Left lung (tissue), 10 donors: ENCODE results near the gene CREB5. TPM values are rescaled to one million over a fixed set of nuclear protein-coding genes. Genes with fewer than 3 reads are reported as not detected.

Experiments used
- ATAC-seq: fragments of 200-7000 bp; cut with Tn5 transposase; one replicate; pipeline ENCODE4 v1.9.1; 2020; ENCODE audit warnings: moderate library complexity
- DNase-seq, 4 donors: peaks; one replicate each; pipeline ENCODE4 v3.0.0-alpha.2; 2013 to 2020
- H3K27ac ChIP-seq, 2 donors: fragments of 200-600 bp; sonication (generic) in 1 of 2; one replicate each; pipeline versions ENCODE4 v1.5.0 to v1.8.0; 2020 to 2021
- H3K27me3 ChIP-seq, 2 donors: fragments of 200-600 bp; sonication (generic) in 1 of 2; one replicate each; pipeline versions ENCODE4 v1.5.0 to v1.8.0; 2020 to 2021
- H3K36me3 ChIP-seq, 2 donors: fragments of 200-600 bp; sonication (generic) in 1 of 2; one replicate each; pipeline versions ENCODE4 v1.5.0 to v1.8.0; 2020 to 2021
- H3K4me1 ChIP-seq, 2 donors: fragments of 200-600 bp; one replicate each; pipeline ENCODE4 v1.8.0; 2021
- H3K4me3 ChIP-seq, 2 donors: fragments of 200-600 bp; sonication (generic) in 1 of 2; one replicate each; pipeline versions ENCODE4 v1.5.0 to v1.8.0; 2020 to 2021; ENCODE audit warnings: mild to moderate bottlenecking in 1 of 2
- H3K9me3 ChIP-seq, 2 donors: fragments of 200-600 bp; sonication (generic) in 1 of 2; one replicate each; pipeline versions ENCODE4 v1.5.0 to v1.8.0; 2020 to 2021
- intact Hi-C, 2 donors: fragments of 100-400 bp; cut with DNase I; formaldehyde crosslinking; loops; one replicate each; pipeline versions ENCODE4 v1.11.2 to v1.14.2; 2022
- polyA plus RNA-seq, 6 donors: library from polyadenylated mRNA; unstranded; fragments of 120-200 nt; gene quantifications; one replicate each; pipeline ENCODE4 v1.2.1, GENCODE V29; 2013; ENCODE audit not compliant: insufficient read length in 6 of 6
- total RNA-seq, 2 donors: library from RNA; stranded (reverse); fragmentation: NEBNext Ultra II Directional; extraction: Animal tissue kit (Norgen Biotek cat#: 25700); gene quantifications; one replicate each; pipeline ENCODE4 v1.2.1, GENCODE V29; 2021
- TF ChIP-seq, protein P1 (sequence below), 2 donors: fragments of 200-600 bp; sonication (generic) in 1 of 2; IDR thresholded peaks; one replicate each; pipeline versions ENCODE4 v1.5.0 to v1.8.0; 2021; ENCODE audit warnings: antibody characterized with exemption in 2 of 2
- donor health status: DM: no; HTN: yes; CAD: no.
- donor health status: DM: no; HTN: no; CAD: no.

CREB5 gene
- total and polyA plus RNA-seq, 8 donors, result 6.6 to 19.9 (median 15.7) TPM

DNA sequence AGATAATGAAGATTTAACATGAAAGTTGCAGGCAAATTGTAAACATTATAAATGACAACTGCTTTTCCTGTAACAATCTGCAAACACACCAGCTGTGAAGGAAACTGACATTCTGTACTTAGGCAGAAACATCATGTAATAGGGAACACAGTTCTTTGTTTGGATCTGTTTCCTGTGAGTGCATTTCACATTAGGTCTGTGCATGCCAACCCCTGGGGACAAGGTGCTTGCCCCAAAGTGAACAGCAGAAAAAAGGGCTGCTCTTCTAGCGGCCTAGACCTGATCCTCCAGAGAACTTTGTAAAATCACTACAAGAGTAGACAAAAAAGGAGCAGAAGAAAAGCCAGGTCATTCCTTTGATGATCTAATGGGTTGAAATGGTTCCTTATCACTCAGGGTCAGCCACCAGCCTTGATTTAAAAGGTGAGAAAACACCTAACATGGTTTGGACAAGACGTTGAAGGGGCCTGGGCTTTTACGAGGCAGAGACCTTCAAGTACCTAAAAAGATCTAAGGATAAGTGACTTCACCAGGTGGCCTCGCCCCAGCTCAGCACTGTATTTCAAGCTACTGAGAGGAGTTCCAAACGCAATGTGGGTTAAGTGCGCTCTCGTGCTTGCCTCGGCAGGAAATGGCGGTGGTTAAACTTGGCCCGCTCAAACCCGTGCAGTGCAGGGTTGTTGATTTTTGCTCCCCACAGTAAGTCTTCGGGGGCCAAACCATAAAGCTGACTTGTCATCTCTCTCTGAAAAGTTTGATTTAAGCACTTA lies 249.7 kb downstream of the CREB5 start:
- H3K4me1 ChIP-seq, result no peaks in the 10 kb centered on the region
- no peak overlapping the region for H3K27ac ChIP-seq
- H3K27me3 ChIP-seq, result no peaks in the 10 kb centered on the region
- H3K4me3 ChIP-seq, result no peak overlapping the region
- H3K36me3 ChIP-seq, result no peaks in the 10 kb centered on the region
- TF ChIP-seq, protein P1, sequence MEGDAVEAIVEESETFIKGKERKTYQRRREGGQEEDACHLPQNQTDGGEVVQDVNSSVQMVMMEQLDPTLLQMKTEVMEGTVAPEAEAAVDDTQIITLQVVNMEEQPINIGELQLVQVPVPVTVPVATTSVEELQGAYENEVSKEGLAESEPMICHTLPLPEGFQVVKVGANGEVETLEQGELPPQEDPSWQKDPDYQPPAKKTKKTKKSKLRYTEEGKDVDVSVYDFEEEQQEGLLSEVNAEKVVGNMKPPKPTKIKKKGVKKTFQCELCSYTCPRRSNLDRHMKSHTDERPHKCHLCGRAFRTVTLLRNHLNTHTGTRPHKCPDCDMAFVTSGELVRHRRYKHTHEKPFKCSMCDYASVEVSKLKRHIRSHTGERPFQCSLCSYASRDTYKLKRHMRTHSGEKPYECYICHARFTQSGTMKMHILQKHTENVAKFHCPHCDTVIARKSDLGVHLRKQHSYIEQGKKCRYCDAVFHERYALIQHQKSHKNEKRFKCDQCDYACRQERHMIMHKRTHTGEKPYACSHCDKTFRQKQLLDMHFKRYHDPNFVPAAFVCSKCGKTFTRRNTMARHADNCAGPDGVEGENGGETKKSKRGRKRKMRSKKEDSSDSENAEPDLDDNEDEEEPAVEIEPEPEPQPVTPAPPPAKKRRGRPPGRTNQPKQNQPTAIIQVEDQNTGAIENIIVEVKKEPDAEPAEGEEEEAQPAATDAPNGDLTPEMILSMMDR (IDR thresholded peaks at IDR 0.05), result no peak
- intact Hi-C loops, result no loop called here
- ATAC-seq (no peak), DNase-seq (peak in 1 of 4 donors; percentile 32)
- H3K9me3 ChIP-seq, result peaks cover 0 to 18% of the 10 kb centered on the region in 2 donors

DNA sequence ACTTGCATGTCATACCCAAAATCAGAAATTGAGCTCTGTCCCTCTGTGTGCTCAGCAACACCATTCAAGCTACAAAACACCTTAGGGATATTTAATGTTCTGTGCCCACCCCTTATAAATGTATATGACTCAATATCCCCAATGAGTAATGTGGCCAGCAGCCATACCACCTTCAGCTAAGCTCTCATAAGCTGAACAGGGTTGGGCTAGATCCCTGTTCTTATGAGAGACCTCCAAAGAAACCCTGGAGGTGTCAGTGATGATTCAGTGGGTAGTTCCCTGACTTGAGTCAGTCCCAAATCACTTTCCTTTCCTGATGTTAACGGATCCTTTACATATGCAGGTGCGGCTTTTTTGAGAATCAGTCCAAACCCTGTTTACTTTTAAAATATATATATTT lies 253.8 kb downstream of the CREB5 start:
- TF ChIP-seq, protein P1 (IDR thresholded peaks at IDR 0.05), result no peak
- ATAC-seq, result no peak

GRCh38 chr7:28668085-28668484 lies 255.8 kb downstream of the CREB5 start:
- Histone ChIP-seq H3K9me3 (no peaks in the 10 kb centered on the region), H3K36me3 (no peaks in the 10 kb centered on the region), H3K4me3 (no peak overlapping the region), H3K27me3 (no peaks in the 10 kb centered on the region), H3K4me1 (peaks cover 0 to 29% of the 10 kb centered on the region in 2 donors), H3K27ac (no peak overlapping the region)
- DNase-seq, result no peak
- no peak for ATAC-seq
- TF ChIP-seq, protein P1 (IDR thresholded peaks at IDR 0.05), result no peak
- intact Hi-C loops, result no loop called here

More for the DNA sequence above, 253.8 kb downstream of the CREB5 start:
- no peak overlapping the region for H3K4me3 ChIP-seq
- H3K27ac ChIP-seq, result no peak overlapping the region
- H3K9me3 ChIP-seq, result no peaks in the 10 kb centered on the region
- intact Hi-C loops, result no loop called here
- no peaks in the 10 kb centered on the region for H3K27me3 ChIP-seq
- no peak for DNase-seq
- peaks cover 0 to 25% of the 10 kb centered on the region in 2 donors for H3K4me1 ChIP-seq
- H3K36me3 ChIP-seq, result no peaks in the 10 kb centered on the region

DNA sequence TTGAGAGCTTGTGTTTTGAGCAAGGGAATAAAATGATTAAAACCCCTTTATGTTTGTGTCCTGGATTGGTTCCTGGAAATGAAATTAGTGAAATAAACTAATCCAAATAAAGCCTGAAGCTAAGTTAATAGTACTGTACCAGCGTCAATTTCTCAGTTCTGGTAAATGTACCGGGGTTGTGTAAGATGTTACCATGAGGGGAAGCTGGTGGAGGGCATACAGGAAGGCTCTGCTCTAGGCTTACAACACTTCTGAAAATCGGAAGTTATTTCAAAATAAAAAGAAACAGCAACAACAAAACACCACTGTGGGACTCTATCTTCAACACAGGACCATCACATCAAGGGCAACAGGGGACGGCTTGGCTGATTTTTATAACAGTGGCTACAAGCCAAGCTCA lies 257.0 kb downstream of the CREB5 start:
- intact Hi-C loops, result no loop called here
- Histone ChIP-seq H3K4me1 (peaks cover 0 to 29% of the 10 kb centered on the region in 2 donors), H3K36me3 (no peaks in the 10 kb centered on the region), H3K9me3 (no peaks in the 10 kb centered on the region), H3K4me3 (no peak overlapping the region), H3K27me3 (no peaks in the 10 kb centered on the region), H3K27ac (peak overlapping the region in 1 of 2 donors; percentile 87)
- peak; percentile 54 for ATAC-seq
- DNase-seq, result no peak
- TF ChIP-seq, protein P1 (IDR thresholded peaks at IDR 0.05), result no peak

DNA sequence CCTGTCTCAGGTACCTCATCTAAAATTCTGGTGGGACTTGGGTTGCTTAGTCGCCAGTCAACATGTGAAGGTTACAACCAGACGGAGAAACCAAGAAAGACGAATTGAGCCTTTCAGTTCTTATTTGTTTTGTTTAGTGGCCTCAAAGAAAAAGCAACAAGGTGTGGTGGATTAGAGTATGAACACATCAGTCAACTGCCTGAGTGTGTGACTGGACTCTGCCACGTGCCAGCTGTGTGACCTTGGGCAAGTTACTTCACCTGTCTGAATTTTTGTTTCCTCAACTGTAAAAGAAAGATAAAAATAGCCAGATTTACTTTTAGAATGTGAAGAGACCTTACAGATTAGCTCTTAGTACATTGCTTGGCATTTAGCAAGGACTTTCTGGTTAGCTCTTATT lies 259.2 kb downstream of the CREB5 start:
- no peak for ATAC-seq
- no peaks in the 10 kb centered on the region for H3K9me3 ChIP-seq

More for the DNA sequence above, 259.2 kb downstream of the CREB5 start:
- no peak overlapping the region for H3K4me3 ChIP-seq
- H3K4me1 ChIP-seq, result peaks cover 0 to 29% of the 10 kb centered on the region in 2 donors
- H3K27ac ChIP-seq, result no peak overlapping the region
- no peaks in the 10 kb centered on the region for H3K36me3 ChIP-seq
- DNase-seq, result no peak
- intact Hi-C loops, result no loop called here
- no peaks in the 10 kb centered on the region for H3K27me3 ChIP-seq
- TF ChIP-seq, protein P1 (IDR thresholded peaks at IDR 0.05), result no peak
